GM18519 (cell line): ENCODE data around the gene ALDH5A1.

ENCODE experiments used
- ATAC-seq: cut with Tn5 transposase; IDR thresholded peaks from one replicate; pipeline ENCODE4 v1.9.1; 2021; ENCODE audit warnings: mild to moderate bottlenecking, moderate library complexity; ENCODE audit not compliant: unreplicated experiment, low FRiP score

Gene ALDH5A1

GRCh38 chr6:24522228-24523176, 27.7 kb downstream of the ALDH5A1 start:
- ATAC-seq = peak; percentile 37

GRCh38 chr6:24524329-24524728, 29.6 kb downstream of the ALDH5A1 start:
- ATAC-seq = no peak

- no peak for ATAC-seq
Measured at GRCh38 chr6:24524805-24525204, 30.0 kb downstream of the ALDH5A1 start.

DNA sequence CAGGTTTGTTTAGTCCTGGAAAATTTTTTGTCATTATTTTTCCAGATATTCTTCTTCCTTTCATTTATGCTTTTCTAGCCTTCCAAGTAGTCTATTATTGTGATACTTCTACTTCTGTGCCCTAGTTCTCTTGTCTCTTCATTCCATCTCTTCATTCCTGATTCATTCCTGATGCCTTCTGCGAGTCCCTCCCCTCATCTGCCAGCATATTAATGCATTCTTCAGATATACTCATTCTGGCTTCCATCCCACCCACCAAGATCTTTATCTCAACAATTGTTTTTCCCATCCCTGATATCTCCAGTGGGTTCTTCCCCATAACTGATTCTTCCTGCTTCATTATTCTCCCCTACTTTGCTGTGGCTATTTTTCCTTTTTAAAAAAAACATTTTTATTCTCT, 35.2 kb downstream of the ALDH5A1 start:
- ATAC-seq = no peak

DNA sequence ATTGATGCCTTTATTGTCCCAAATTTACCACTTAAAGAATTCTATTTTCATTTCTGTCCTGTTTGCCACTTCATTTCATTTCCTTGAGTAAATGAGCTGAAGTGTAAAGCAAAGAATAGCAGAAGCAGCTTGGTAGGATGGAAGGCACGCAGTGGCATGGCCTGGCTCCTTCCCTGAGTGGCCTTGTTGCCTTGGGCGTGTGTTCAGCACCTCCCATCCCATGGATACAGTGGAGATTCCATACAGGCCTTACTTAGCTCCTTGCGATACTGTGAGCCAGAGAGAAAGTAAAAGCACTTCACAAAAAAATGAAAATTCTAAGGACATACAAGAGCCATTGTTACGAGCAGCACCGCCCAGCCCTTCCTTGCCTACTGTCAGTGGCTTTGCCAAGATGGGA, 39.6 kb downstream of the ALDH5A1 start:
- ATAC-seq = no peak

DNA sequence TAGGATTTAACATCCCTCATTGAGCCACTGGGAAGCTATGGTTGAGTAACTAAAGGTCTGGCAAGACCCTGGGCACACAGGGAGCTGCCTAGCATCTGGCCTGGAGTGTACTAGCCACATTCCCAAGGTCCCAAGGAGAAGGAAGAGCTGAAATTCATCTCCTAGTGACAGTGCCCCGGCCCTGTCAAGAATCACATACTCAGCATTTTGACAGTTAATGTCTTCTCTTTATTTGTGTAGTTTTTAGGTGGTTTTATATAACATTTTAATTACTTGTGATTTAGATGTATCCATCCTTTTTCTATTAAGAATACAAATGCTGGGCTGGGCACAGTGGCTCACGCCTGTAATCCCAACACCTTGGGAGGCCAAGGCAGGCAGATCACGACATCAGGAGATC, 40.4 kb downstream of the ALDH5A1 start:
- no peak for ATAC-seq

- ATAC-seq = no peak
Measured at GRCh38 chr6:24536466-24536865, 41.7 kb downstream of the ALDH5A1 start.

- ATAC-seq = no peak
Measured at GRCh38 chr6:24537082-24537699, 42.4 kb downstream of the ALDH5A1 start.

DNA sequence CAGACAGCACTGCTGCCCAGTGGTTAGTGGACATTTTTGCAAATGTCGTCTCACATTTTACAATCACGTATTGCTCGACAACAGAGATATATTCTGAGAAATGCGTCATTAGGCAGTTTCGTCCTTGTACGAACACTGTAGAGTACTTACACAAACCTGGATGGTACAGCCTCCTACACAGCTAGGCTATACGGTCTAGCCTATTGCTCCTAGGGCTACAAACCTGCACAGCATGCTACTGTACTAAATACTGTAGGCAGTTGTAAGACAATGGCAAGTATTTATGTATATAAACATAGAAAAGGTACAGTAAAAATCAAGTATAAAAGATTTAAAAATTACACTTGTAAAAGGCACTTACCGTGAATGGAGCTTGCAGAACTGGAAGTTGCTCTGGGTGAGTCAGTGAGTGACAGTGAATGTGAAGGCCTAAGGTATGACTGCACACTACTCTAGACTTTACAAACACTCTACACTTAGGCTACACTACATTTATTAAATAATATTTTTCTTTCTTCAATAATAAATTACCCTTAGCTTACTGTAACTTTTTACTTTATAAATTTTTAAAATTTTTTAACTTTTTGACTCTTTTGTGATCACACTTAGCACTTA, 43.1 kb downstream of the ALDH5A1 start:
- no peak for ATAC-seq

- ATAC-seq = no peak
Measured at GRCh38 chr6:24539416-24539815, 44.6 kb downstream of the ALDH5A1 start.

GRCh38 chr6:24540197-24540596, 45.4 kb downstream of the ALDH5A1 start:
- ATAC-seq = no peak

DNA sequence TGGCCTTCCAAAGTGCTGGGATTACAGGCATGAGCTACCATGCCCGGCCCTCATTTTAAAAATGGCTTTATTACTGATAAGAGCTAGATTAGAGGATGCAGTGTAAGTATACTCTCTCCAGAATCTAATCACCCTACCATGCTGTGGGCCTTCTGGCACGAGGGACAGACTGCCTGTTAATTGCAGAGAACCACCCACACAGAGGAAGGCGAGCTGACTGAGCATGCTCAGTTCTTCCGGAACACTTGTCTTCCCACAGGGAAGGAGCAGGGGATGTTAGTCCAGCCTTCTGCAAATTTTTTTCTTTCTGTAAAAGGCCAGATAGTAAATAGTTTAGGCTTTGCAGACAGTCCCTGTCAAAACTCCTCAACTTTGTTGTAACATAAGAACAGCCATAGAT, 48.9 kb downstream of the ALDH5A1 start:
- no peak for ATAC-seq

- no peak for ATAC-seq
Measured at GRCh38 chr6:24545183-24545582, 50.4 kb downstream of the ALDH5A1 start.

DNA sequence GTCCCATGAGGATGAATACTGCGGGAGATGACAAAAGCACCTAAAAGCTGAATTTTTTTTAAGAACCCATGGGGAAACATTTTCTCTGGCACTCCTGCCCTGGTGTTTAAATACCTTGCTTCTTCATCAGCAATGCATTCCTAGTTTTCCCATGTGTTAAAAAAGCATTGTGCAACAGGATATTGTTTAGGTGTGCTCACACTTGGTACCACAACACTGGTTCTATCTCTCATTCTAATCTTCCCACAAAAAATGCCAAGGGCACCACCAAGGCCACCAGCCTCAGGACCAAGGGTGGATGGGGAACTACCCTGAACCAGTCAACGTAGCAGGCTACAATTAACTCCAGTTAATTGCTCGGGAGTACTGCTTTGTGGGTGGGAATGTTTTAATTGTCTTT, 50.9 kb downstream of the ALDH5A1 start:
- ATAC-seq = no peak

DNA sequence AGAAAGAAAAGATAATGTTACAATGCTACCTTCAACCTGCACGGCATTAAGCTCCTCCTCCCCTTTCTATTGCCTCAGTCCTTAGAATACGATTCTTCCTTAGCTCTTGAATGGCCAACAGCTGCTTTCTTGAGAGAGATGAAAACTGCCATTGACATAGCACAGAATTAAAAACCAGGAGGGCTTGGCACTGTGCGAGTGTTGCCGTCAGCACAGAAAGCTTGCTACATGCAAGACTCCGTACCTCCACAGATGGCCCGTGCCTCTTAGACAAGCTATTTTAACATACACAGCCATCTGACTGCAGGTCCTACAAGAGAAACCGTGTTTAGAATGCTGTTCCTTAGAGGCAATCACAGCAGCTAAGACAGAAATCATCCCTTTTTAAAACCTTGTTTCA, 51.7 kb downstream of the ALDH5A1 start:
- ATAC-seq = no peak

- no peak for ATAC-seq
Measured at GRCh38 chr6:24547243-24547642, 52.5 kb downstream of the ALDH5A1 start.

- ATAC-seq = no peak
Measured at GRCh38 chr6:24549158-24549557, 54.4 kb downstream of the ALDH5A1 start.

- no peak for ATAC-seq
Measured at GRCh38 chr6:24549674-24550353, 55.0 kb downstream of the ALDH5A1 start.

GRCh38 chr6:24551139-24551538, 56.4 kb downstream of the ALDH5A1 start:
- no peak for ATAC-seq

GRCh38 chr6:24554474-24554873, 59.7 kb downstream of the ALDH5A1 start:
- no peak for ATAC-seq

DNA sequence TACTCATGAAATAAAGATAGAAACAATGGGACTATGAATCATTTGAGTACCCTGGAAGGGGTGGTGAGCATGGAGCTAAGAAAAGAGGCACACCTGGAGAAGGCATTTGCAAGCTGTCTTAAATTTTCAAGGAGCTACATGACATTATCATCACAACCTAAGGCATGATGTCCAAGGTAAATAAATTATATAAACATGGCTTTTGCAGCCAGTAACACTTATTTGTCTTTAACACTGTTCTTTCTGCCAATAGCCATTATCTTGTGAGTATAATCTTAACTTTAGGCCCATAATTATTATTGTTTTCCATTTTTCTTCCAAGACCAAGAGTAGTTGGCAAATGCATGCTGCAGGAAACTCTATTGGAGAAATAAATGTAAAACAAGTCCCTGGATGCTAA, 63.7 kb downstream of the ALDH5A1 start:
- ATAC-seq = no peak
